GM15510 (cell line): ENCODE data around the gene CLEC4F.

Experiments
- POLR2A ChIP-seq: IDR thresholded peaks from 3 replicates; pipeline ENCODE4 v1.6.1; 2011; ENCODE audit warnings: borderline replicate concordance; ENCODE audit not compliant: insufficient read length; ENCODE audit errors: extremely low read depth

The CLEC4F gene

DNA sequence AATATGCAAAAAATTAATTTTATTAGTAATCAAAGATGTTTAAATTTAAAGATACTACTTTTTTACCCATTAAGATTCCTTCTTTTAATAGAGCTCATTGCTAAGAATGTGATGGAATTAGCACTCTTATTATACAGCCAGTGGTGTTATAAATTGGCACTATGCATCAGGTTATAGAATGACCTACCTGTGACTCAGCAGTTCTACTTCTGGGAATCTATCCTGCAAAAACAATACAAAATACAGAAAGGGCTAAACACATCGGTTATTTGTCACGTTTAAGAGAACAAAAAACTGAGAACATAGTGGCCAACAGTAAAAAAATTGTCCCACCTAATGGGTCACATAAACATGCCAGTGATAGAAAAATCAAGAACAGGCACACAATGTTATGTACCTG is 42.9 kb downstream of the CLEC4F start:
- TF ChIP-seq POLR2A = no peak

DNA sequence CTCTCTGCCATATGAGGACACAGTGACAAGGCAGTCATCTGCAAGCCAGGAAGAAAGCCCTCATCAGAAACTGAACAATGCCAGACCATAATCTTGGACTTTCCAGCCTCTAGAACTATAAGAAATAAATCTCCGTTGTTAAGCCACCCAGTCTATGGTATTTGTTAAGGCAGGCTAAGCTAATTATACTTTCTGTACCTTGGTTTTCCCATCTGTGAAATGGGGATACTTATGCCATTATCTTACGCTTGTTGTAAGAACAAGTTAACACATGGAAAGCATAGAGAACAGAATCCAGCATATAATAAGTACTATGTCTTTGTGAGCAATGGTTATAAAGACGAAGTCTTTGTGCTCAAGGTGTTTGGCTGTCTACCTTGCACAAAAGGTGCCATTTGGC is 44.1 kb downstream of the CLEC4F start:
- TF ChIP-seq POLR2A = no peak

DNA sequence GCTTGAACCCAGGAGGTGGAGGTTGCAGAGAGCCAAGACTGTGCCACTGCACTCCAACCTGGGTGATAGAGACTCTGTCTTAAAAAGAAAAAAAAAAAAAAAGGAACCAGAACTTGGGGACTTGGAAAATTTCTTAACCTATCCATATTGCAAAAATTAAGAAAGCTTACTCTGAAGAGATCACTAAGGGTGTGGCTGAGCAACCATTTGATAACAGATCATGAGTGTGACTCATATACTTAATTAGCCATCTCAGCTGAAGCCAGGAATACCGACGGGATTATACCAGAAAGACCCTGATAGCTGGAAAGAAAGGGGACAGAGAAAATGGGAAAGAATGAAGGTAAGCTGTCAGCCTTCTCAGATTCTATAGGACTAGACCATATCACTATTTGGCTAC is 45.3 kb downstream of the CLEC4F start:
- no peak for TF ChIP-seq POLR2A

DNA sequence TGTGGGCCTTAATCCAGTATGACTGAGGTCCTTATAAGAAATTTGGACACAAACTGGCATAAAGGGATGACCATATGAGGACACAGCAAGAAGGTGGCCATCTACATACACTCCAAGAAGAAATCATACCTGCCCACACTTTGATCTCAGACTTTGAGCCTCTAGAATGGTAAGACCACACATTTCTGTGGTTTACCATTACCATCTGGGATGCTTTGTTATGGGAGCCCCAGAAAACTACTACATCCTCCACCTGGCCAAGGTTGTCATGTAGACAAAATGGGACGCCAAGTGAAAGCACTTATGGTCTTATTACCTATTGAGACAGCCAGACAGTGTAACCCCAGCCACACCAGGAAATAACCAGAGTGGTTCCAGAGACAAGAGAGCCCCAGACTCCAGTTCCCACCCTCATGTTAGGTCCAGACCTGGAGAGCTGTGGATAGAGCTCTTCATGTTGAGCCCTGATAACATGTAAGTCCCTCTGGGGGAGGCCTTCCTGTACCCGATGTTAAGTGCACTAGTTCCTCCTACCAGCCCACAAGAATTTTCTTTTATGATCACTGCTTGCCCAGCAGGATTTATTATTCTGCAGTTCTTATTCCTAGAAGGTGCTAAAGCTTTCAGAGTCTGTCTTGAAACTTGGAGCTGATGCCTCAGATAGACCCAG is 47.8 kb downstream of the CLEC4F start:
- no peak for TF ChIP-seq POLR2A

DNA sequence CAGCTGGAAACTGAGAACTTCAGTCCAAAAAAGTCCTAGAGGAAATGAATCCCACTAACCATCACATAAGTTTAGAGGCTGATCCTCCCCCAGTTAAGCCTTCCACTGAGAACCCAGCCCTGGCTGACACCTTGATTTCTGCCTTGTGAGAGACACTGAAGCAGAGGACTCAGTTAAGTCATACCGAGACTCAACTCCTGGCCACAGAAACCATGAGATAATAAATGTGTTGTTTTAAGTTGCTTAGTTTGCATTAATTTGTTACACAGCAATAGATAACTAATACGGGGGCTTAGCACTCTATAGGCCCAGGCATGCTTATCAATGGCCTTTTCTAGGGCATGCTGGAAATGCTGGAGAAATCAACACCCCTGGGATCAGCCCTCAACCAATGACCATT is 49.0 kb downstream of the CLEC4F start:
- TF ChIP-seq POLR2A = no peak

DNA sequence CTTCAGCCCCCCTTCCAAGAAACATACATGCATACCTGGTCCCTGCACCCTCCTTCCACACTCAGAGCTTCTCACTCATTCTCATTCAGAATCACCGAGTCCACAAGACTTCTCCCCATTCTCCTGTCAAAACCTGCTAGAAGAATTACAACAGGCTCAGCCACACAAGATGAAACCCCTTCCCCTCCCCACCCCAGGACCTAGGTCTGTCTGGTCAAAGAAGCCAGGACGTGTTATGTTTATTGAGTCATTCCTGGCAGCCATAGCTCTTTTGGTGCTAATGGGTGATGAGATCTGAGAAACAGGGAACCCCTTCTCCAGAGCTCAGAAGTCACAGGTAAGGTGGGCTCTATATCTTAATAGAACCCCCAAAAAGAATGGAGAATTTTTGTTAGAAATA is 50.9 kb downstream of the CLEC4F start:
- no peak for TF ChIP-seq POLR2A

DNA sequence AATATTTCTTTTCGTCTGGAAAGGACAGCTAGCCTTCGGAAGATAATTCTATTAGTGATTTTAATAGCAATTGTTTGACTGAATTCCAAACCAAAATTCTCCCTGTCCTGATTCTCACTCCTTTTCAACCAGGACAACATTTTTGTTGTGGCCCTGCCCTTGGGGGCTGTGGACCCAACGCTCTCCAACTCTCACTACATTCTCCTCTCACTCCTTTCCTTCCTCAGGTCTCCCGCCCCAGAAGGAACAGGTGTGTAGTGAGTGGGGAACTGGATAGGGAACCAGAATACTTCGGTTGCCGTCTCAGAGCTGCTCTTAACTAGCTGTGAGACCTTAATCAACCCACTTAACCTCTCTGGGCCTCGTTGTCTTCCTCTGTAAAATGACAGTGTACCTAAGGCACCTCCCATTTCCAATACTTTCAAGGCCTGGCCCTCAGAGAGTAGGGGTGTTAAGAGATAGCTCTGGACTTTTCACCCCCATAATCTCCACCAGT is 51.8 kb downstream of the CLEC4F start:
- TF ChIP-seq POLR2A = no peak

DNA sequence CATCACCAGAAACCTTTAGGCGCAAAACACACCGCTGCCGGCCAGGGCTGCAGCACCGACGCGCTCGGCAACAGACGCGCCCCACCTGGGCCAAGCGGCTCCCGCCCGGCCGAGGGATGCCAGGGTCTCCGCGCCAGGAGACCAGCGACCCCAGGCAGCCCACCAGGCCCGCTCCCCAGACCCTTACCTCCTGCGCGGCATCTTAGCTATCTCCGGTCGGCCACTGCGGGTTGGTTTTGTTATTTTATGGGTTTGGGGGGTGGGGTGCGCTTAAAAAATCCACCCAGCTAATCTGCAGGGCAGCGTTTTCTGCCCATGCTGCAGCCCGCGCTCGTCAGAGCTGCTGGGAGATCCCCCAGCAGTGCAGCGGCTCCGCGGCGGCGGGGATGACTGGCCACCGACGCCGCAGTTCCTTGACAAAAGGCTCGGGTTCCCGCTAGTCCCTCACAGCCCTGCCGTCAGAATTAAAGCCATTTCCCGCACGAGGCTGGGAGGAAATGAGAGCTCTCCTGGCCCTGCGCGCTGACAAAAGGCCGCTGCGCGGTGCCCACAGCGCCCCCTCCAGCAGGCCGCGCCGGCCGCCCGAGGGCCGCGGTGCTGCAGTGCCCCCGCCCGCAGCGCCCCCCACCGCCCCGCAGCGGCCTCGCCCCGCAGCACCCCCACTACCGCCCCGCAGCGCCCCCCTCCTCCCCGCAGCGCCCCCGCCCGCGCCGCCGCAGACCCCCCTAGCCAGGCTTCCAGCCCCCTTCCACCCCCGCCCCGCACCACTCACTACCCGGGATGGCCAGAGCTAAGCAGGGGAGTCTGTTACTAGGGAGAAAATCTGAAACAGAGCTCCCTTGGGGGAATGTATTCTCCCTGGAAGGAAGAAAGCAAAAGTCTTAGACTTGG is 52.5 kb downstream of the CLEC4F start, which contains the start of gene ADD2:
ADD2 (minus strand) TSS at position 502 of the 891 bp plus-strand sequence. CDS start 61,792 bp downstream, outside the sequence.
- TF ChIP-seq POLR2A = no peak

DNA sequence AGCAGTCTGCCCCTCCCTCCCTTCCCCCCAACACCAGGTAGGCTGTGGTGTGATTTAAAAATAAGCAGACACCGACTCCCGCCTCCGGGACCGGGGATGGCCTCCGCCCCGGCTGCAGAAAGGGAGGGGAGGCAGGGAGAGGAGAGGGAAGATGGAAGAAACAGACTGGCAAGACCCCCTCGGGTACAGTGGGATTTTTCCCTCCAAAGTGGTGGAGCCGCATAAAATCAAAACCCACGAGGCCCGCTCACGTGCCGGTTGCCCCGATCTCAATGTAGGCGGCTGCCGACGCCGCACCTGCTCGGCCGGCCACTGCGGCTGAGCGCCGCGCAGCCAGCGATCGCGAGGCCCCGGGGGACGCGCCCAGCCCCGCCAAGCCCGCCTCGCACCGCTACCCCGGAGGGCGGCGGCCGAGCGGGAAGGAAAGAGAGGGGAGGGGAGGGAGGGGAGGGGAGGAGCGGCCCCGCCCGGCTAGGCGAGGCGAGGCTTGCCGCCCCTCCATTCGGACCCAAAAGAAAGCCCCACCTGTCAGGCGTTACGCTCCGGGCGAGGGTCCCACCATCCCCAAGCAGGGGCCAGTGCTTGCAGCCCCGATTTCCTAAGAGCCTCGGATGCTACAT is 53.2 kb downstream of the CLEC4F start:
- no peak for TF ChIP-seq POLR2A

DNA sequence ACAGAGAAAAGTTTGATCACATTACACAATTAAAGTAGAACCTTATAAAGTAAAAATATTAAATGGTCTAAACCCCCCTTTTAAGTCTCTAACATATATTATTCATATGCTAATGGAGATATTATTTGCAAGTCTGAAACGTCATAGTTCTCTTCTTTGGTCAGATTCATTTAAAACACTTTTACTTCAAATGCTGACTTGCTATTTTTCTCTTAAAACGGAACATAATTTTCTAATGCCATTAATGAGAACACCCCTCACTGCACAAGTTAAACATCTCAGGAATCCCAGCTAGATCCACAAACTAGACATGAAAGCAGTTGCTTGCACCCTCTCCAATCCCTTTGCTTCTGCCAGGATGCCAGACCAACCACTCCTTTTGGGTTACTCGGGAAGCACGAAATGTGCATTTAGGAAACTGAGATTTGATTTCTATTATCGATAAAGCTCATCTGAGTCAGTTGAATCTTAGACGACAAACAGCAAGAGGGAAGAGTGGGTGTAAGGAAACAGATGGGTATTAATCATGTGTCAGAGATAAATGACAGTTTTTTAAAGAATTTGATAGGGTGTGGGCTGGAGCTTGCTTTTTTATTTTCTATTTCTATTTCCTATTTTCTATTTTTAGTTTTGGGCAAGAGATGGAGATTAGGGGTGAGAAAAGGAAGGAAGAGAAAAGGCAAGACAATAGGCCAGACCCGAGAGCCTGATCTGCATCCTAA is 53.9 kb downstream of the CLEC4F start:
- no peak for TF ChIP-seq POLR2A

DNA sequence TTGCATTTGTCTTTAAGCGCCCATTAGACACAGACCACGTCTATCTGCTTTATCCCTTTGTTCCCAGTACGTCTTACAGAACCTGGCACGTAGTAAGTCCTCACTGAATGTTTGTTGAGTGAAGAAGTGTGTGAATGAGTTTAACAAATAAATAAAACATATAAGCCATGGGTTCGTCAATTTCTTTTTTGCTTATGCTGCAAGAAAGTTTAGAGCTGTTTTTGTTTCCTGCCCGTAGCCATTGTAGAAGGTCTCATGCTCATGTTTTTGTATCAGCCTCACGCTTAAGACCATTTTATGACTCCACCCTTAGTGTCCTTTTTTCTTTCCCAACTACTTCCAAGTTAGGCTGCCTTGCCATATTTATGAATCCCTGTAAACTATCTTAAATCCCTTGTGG is 54.9 kb downstream of the CLEC4F start:
- no peak for TF ChIP-seq POLR2A

DNA sequence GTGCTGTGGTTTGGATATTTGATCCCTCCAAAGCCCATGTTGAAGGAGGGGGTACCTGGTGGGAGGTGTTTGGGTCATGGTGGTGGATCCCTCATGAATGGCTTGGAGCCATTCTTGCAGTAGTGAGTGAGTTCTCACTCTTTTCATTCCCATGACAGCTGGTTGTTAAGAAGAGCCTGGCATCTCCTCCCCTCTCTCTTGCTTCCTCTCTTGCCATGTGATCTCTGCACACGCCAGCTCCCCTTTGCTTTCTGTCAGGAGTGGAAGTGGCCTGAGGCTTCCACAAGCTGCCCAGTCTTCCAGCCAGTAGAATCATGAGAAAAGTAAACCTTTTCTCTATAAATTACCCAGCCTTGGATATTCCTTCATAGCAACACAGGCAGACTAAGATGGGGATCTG is 61.0 kb downstream of the CLEC4F start:
- no peak for TF ChIP-seq POLR2A
